ENCODE results near the gene REG4.

DNA sequence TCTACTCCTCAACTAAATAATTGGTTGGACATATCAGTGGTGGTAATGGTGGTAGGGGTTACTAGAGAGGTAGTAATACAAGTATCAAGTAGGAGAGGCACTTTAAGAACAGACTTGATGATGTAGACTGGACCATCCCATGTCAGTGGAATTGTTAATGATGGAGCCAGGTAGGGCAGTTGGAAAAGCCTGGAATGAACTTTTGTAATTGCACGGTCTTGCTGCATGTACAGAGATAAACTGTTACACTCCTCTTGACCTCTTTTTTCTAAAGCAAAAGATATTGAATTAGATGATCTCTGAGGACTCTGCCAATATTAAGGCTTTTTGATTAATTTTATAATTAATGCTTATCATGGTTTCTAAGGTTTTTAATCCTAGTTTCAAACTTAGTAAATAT lies 48.3 kb downstream of the REG4 start:
- TF ChIP-seq EP300 (IDR thresholded peaks at IDR 0.05) = no peak
- no peak for TF ChIP-seq CTCF (IDR thresholded peaks at IDR 0.05)

All from sigmoid colon (tissue), 4 donors.